H9 (cell line): ENCODE measurements around the gene FBXW9. TPM values are rescaled to one million over a fixed set of nuclear protein-coding genes. Genes with fewer than 3 reads are reported as not detected.

Experiments used
- DNase-seq: peaks from one replicate; pipeline ENCODE4 v3.0.0-alpha.2; 2017
- H2AFZ ChIP-seq: one replicate; pipeline ENCODE4 v1.6.1; 2013; ENCODE audit warnings: mild to moderate bottlenecking, low read length, control low read depth, moderate library complexity
- H2AK5ac ChIP-seq: 2 replicates; pipeline ENCODE4 v1.6.1; 2013; ENCODE audit warnings: low read length, control low read depth, mixed read lengths; ENCODE audit not compliant: insufficient read length
- H2BK120ac ChIP-seq: one replicate; pipeline ENCODE4 v1.6.1; 2013; ENCODE audit warnings: low read depth, mild to moderate bottlenecking, low read length, control low read depth, inconsistent platforms; ENCODE audit not compliant: poor library complexity, severe bottlenecking
- H2BK12ac ChIP-seq: 2 replicates; pipeline ENCODE4 v1.6.1; 2013; ENCODE audit warnings: low read length, control low read depth, mixed read lengths, low read depth; ENCODE audit not compliant: insufficient read length
- H2BK15ac ChIP-seq: 2 replicates; pipeline ENCODE4 v1.6.1; 2013; ENCODE audit warnings: low read depth, low read length, control low read depth
- H2BK20ac ChIP-seq: one replicate; pipeline ENCODE4 v1.6.1; 2013; ENCODE audit warnings: low read depth, mild to moderate bottlenecking, low read length, control low read depth, inconsistent platforms; ENCODE audit not compliant: poor library complexity, severe bottlenecking
- H2BK5ac ChIP-seq: 2 replicates; pipeline ENCODE4 v1.6.1; 2013; ENCODE audit warnings: low read length, control low read depth, mixed read lengths; ENCODE audit not compliant: insufficient read length
- H3K14ac ChIP-seq: 2 replicates; pipeline ENCODE4 v1.6.1; 2013; ENCODE audit warnings: low read length, control low read depth; ENCODE audit not compliant: insufficient read depth
- H3K18ac ChIP-seq: 2 replicates; pipeline ENCODE4 v1.6.1; 2013; ENCODE audit warnings: low read depth, mild to moderate bottlenecking, mixed read lengths, low read length, control low read depth; ENCODE audit not compliant: insufficient read length
- H3K23ac ChIP-seq: 2 replicates; pipeline ENCODE4 v1.6.1; 2013; ENCODE audit warnings: low read length, control low read depth, mixed read lengths, low read depth; ENCODE audit not compliant: insufficient read length
- H3K23me2 ChIP-seq: 2 replicates; pipeline ENCODE4 v1.6.1; 2013; ENCODE audit warnings: low read depth, mild to moderate bottlenecking, mixed read lengths, low read length, control low read depth; ENCODE audit not compliant: insufficient read length, poor library complexity, severe bottlenecking
- H3K27ac ChIP-seq: 2 replicates; pipeline ENCODE4 v1.5.1; 2013; ENCODE audit warnings: low read length, control low read depth, mixed read lengths, low read depth; ENCODE audit not compliant: insufficient read length
- H3K27me3 ChIP-seq: 2 replicates; pipeline ENCODE4 v1.6.1; 2013; ENCODE audit warnings: low read length, control low read depth, inconsistent platforms; ENCODE audit not compliant: insufficient read depth
- H3K4ac ChIP-seq: 2 replicates; pipeline ENCODE4 v1.6.1; 2013; ENCODE audit warnings: low read depth, mild to moderate bottlenecking, control low read depth, inconsistent platforms, low read length, moderate library complexity
- H3K4me1 ChIP-seq: 2 replicates; pipeline ENCODE4 v1.6.1; 2013; ENCODE audit warnings: low read length, control low read depth, inconsistent platforms; ENCODE audit not compliant: insufficient read depth
- H3K4me2 ChIP-seq: 2 replicates; pipeline ENCODE4 v1.6.1; 2013; ENCODE audit warnings: low read length, control low read depth, mixed read lengths; ENCODE audit not compliant: insufficient read length, insufficient read depth
- H3K56ac ChIP-seq: 2 replicates; pipeline ENCODE4 v1.6.1; 2013; ENCODE audit warnings: low read depth, mild to moderate bottlenecking, mixed read lengths, low read length, control low read depth; ENCODE audit not compliant: insufficient read length
- H3K79me1 ChIP-seq: 2 replicates; pipeline ENCODE4 v1.6.1; 2013; ENCODE audit warnings: low read depth, mild to moderate bottlenecking, moderate library complexity, low read length, control low read depth, inconsistent platforms; ENCODE audit not compliant: insufficient read depth, poor library complexity, severe bottlenecking
- H3K79me2 ChIP-seq: 2 replicates; pipeline ENCODE4 v1.6.1; 2013; ENCODE audit warnings: low read length, control low read depth, inconsistent platforms; ENCODE audit not compliant: insufficient read depth
- H3K9ac ChIP-seq: 2 replicates; pipeline ENCODE4 v1.6.1; 2013; ENCODE audit warnings: low read length, control low read depth, mixed read lengths; ENCODE audit not compliant: insufficient read length; ENCODE audit errors: extremely low read depth
- H3K9me3 ChIP-seq: one replicate; pipeline ENCODE4 v1.6.1; 2013; ENCODE audit warnings: low read depth, low read length, inconsistent platforms; ENCODE audit not compliant: control insufficient read depth
- H3T11ph ChIP-seq: one replicate; pipeline ENCODE4 v1.6.1; 2013; ENCODE audit warnings: mild to moderate bottlenecking, low read length, control low read depth, inconsistent platforms
- H4K20me1 ChIP-seq: one replicate; pipeline ENCODE4 v1.6.1; 2013; ENCODE audit not compliant: control insufficient read depth, insufficient read length, insufficient read depth
- H4K5ac ChIP-seq: 2 replicates; pipeline ENCODE4 v1.6.1; 2013; ENCODE audit warnings: low read depth, mild to moderate bottlenecking, mixed read lengths, low read length, control low read depth; ENCODE audit not compliant: insufficient read length
- H4K8ac ChIP-seq: replicated peaks from 2 replicates; pipeline ENCODE4 v1.6.1; 2013; ENCODE audit warnings: low read length, control low read depth, mixed read lengths, low read depth; ENCODE audit not compliant: insufficient read length
- H4K91ac ChIP-seq: 2 replicates; pipeline ENCODE4 v1.6.1; 2013; ENCODE audit warnings: low read depth, mild to moderate bottlenecking, moderate library complexity, mixed read lengths, low read length, control low read depth; ENCODE audit not compliant: insufficient read length
- H3K27ac Mint-ChIP-seq, 3 experiments: 2 replicates in 2 of 3; 3 replicates in 1 of 3; pipeline ENCODE4 v1.8.0; 2020 to 2021; ENCODE audit warnings: mixed read lengths in 3 of 3, mild to moderate bottlenecking in 1 of 3, moderate library complexity in 1 of 3
- H3K27me3 Mint-ChIP-seq: 2 replicates; pipeline ENCODE4 v1.8.0; 2021; ENCODE audit warnings: low read depth, mild to moderate bottlenecking, moderate library complexity, mixed read lengths
- H3K36me3 Mint-ChIP-seq, 3 experiments: 2 replicates in 2 of 3; 3 replicates in 1 of 3; pipeline ENCODE4 v1.8.0; 2020 to 2021; ENCODE audit warnings: low read depth in 3 of 3, mixed read lengths in 3 of 3; ENCODE audit not compliant: insufficient read depth in 1 of 3
- H3K4me1 Mint-ChIP-seq, 2 experiments: 2 replicates each; pipeline ENCODE4 v1.8.0; 2020; ENCODE audit warnings: mixed read lengths in 2 of 2
- H3K4me3 Mint-ChIP-seq, 2 experiments: 2 replicates in 1 of 2; 3 replicates in 1 of 2; pipeline ENCODE4 v1.8.0; 2020 to 2021; ENCODE audit warnings: mild to moderate bottlenecking in 2 of 2, mixed read lengths in 2 of 2, moderate library complexity in 1 of 2
- H3K9me3 Mint-ChIP-seq, 2 experiments: 2 replicates in 1 of 2; 3 replicates in 1 of 2; pipeline ENCODE4 v1.8.0; 2020; ENCODE audit warnings: mild to moderate bottlenecking in 2 of 2, mixed read lengths in 2 of 2, moderate library complexity in 1 of 2
- WGBS: extraction: QIAGEN DNeasy Blood & Tissue Kit; methylation state at CpG from one replicate; pipeline ENCODE4 v1.1.7; 2013; ENCODE audit warnings: missing lambda C conversion rate, low lambda C conversion rate, mixed read lengths; ENCODE audit not compliant: insufficient read length; ENCODE audit errors: extremely low coverage; 5-methylcytosine and 5-hydroxymethylcytosine counted together
- total RNA-seq: library from RNA; stranded (reverse); gene quantifications from 2 replicates; pipeline ENCODE4 v1.2.1, GENCODE V29; 2021
- TF ChIP-seq, protein P1 (sequence below): fragments of 200-600 bp; sonication (generic); conservative IDR thresholded peaks from 3 replicates; pipeline ENCODE4 v1.8.0; 2021; ENCODE audit warnings: antibody characterized with exemption, mild to moderate bottlenecking

Gene FBXW9
- total RNA-seq, 1 experiment from 2014 or later = 11.7 TPM

DNA sequence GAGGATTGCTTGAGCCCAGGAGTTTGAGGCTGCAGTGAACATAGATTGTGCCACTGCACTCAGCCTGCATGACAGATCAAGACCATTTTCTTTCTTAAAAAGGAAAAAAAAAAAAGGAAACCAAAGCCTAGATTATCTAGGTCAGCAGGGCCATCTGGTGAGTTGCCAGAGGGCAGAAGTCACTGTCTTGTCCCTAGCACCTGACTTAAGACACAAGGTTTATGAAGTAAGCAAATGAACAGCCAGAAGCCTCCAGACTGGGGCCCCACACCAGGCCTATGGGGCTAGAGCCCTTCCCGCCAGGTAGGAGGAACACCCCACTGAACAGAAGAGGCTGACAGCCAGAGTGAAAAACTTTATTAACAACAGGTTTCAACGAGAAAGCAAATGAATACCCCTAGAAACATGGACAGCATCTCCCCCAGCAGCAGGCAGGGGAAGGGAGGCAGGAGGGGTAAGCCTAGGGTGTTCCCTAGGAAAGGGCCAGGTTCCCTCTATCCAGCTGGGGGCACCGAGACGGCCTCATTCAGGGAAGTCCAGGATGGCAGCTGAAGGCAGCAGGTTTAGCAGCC lies 28.6 kb downstream of the FBXW9 start:
- Histone ChIP-seq H3K4ac (no peak overlapping the region), H3K4me2 (no peak overlapping the region), H3K23ac (no peak overlapping the region), H4K5ac (no peak overlapping the region), H2BK20ac (no peak overlapping the region), H2BK15ac (no peak overlapping the region), H3K27ac (no peak overlapping the region), H3K18ac (no peak overlapping the region), H3K9me3 (no peaks in the 10 kb centered on the region), H2BK12ac (no peak overlapping the region), H3K4me1 (no peaks in the 10 kb centered on the region), H3K79me1 (no peaks in the 10 kb centered on the region), H3K56ac (no peak overlapping the region), H3K79me2 (no peaks in the 10 kb centered on the region), H3K9ac (no peak overlapping the region), H3K14ac (no peak overlapping the region), H3K23me2 (peaks cover 24% of the 10 kb centered on the region), H2BK5ac (no peak overlapping the region), H2BK120ac (no peak overlapping the region), H2AFZ (no peak overlapping the region), H2AK5ac (no peak overlapping the region), H4K20me1 (no peaks in the 10 kb centered on the region), H3K27me3 (no peaks in the 10 kb centered on the region), H4K8ac (no peak overlapping the region), H4K91ac (no peak overlapping the region), H3T11ph (no peak overlapping the region)
- Mint-ChIP-seq H3K9me3 (peaks cover 0 to 1% of the 10 kb centered on the region in 2 experiments; a peak in 2 of 5 replicates), H3K36me3 (peaks cover 11 to 33% (median 30%) of the 10 kb centered on the region in 3 experiments), H3K27me3 (peaks cover 2% of the 10 kb centered on the region), H3K27ac (no peak overlapping the region), H3K4me1 (peaks cover 27 to 50% of the 10 kb centered on the region in 2 experiments), H3K4me3 (peak overlapping the region; percentile 93 to 94)
- TF ChIP-seq, protein P1, sequence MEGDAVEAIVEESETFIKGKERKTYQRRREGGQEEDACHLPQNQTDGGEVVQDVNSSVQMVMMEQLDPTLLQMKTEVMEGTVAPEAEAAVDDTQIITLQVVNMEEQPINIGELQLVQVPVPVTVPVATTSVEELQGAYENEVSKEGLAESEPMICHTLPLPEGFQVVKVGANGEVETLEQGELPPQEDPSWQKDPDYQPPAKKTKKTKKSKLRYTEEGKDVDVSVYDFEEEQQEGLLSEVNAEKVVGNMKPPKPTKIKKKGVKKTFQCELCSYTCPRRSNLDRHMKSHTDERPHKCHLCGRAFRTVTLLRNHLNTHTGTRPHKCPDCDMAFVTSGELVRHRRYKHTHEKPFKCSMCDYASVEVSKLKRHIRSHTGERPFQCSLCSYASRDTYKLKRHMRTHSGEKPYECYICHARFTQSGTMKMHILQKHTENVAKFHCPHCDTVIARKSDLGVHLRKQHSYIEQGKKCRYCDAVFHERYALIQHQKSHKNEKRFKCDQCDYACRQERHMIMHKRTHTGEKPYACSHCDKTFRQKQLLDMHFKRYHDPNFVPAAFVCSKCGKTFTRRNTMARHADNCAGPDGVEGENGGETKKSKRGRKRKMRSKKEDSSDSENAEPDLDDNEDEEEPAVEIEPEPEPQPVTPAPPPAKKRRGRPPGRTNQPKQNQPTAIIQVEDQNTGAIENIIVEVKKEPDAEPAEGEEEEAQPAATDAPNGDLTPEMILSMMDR = no peak
- no CpG with 5 or more reads among the region's 4 CpGs for WGBS
- DNase-seq = no peak
